Measurements from ENCODE around the gene ADAMTS17. TPM values are rescaled to one million over a fixed set of nuclear protein-coding genes. Genes with fewer than 3 reads are reported as not detected.
"Not testable (repeated sequence)": the region's sequence is repeated elsewhere in the genome, so short reads cannot be mapped to it uniquely, and the experiment has no call there.

Gene ADAMTS17
- total RNA-seq, 6 experiments from 2014 or later, result 14.6 to 34.7 (median 24.2) TPM

- intact Hi-C loops (cut with DNase I), result no loop called here
- Histone ChIP-seq H3K4me1 (no peaks in the 10 kb centered on the region), H3K9me3 (no peaks in the 10 kb centered on the region), H3K4me3 (no peak overlapping the region), H3K27me3 (no peaks in the 10 kb centered on the region), H3K36me3 (no peaks in the 10 kb centered on the region), H3K27ac (no peak overlapping the region)
- TF ChIP-seq, protein P1, sequence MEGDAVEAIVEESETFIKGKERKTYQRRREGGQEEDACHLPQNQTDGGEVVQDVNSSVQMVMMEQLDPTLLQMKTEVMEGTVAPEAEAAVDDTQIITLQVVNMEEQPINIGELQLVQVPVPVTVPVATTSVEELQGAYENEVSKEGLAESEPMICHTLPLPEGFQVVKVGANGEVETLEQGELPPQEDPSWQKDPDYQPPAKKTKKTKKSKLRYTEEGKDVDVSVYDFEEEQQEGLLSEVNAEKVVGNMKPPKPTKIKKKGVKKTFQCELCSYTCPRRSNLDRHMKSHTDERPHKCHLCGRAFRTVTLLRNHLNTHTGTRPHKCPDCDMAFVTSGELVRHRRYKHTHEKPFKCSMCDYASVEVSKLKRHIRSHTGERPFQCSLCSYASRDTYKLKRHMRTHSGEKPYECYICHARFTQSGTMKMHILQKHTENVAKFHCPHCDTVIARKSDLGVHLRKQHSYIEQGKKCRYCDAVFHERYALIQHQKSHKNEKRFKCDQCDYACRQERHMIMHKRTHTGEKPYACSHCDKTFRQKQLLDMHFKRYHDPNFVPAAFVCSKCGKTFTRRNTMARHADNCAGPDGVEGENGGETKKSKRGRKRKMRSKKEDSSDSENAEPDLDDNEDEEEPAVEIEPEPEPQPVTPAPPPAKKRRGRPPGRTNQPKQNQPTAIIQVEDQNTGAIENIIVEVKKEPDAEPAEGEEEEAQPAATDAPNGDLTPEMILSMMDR (IDR thresholded peaks at IDR 0.05), result no peak
- 85% methylated on average over 9 of the region's 9 CpGs for WGBS (ENCODE audit: insufficient coverage, low coverage, low lambda C conversion rate, missing lambda C conversion rate)
- no peak for DNase-seq
- ATAC-seq, result no peak
Measured at GRCh38 chr15:100092034-100092433, 249.7 kb downstream of the ADAMTS17 start.

DNA sequence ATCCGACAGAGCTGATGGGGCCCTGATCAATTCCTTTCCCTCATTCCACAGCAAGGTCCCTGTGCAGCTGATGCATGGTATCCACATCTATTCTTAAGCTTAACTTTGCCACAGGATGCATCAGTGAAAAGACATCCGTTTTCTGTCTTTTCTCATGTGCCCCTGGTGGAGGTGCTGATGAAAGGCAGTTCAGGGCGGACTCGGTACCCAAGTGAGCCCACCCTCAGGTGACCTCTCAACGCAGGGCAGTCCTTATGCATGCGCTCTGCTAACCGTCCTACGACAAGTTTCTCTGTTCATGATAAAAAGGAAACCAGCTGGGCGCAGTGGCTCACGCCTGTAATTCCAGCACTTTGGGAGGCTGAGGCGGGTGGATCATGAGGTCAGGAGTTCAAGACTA is 251.4 kb downstream of the ADAMTS17 start:
- H3K9me3 ChIP-seq, result no peaks in the 10 kb centered on the region
- TF ChIP-seq POLR2A (IDR thresholded peaks at IDR 0.05), result no peak
- TF ChIP-seq, protein P1 (IDR thresholded peaks at IDR 0.05), result no peak
- H3K27ac ChIP-seq, result no peak overlapping the region
- intact Hi-C loops (cut with DNase I), result no loop called here
- DNase-seq (no peak), ATAC-seq (no peak)
- no peaks in the 10 kb centered on the region for H3K27me3 ChIP-seq
- H3K36me3 ChIP-seq, result no peaks in the 10 kb centered on the region
- no peaks in the 10 kb centered on the region for H3K4me1 ChIP-seq
- 87% methylated on average over 10 of the region's 11 CpGs for WGBS (ENCODE audit: insufficient coverage, low coverage, low lambda C conversion rate, missing lambda C conversion rate)
- H3K4me3 ChIP-seq, result no peak overlapping the region

- H3K9me3 ChIP-seq; H3K27me3 ChIP-seq; H3K27ac ChIP-seq; DNase-seq; H3K4me1 ChIP-seq; ATAC-seq; H3K36me3 ChIP-seq; H3K4me3 ChIP-seq; intact Hi-C loops (cut with DNase I): not testable (repeated sequence)
- no CpG with 5 or more reads among the region's 17 CpGs for WGBS (ENCODE audit: insufficient coverage, low coverage, low lambda C conversion rate, missing lambda C conversion rate)
Measured at GRCh38 chr15:100084042-100084821, 257.5 kb downstream of the ADAMTS17 start.

GRCh38 chr15:100083572-100083971 is 258.2 kb downstream of the ADAMTS17 start:
- no peak for DNase-seq
- ATAC-seq, result peak in 1 of 4 donors; percentile 14
- no peaks in the 10 kb centered on the region for H3K36me3 ChIP-seq
- peaks cover 0 to 9% (median 0%) of the 10 kb centered on the region in 4 donors for H3K4me1 ChIP-seq
- no peak for TF ChIP-seq POLR2A (IDR thresholded peaks at IDR 0.05)
- TF ChIP-seq, protein P1 (IDR thresholded peaks at IDR 0.05), result no peak
- no CpG with 5 or more reads among the region's 2 CpGs for WGBS (ENCODE audit: insufficient coverage, low coverage, low lambda C conversion rate, missing lambda C conversion rate)
- no peaks in the 10 kb centered on the region for H3K27me3 ChIP-seq
- intact Hi-C loops (cut with DNase I), result no loop called here
- no peaks in the 10 kb centered on the region for H3K9me3 ChIP-seq
- no peak overlapping the region for H3K4me3 ChIP-seq
- H3K27ac ChIP-seq, result no peak overlapping the region

DNA sequence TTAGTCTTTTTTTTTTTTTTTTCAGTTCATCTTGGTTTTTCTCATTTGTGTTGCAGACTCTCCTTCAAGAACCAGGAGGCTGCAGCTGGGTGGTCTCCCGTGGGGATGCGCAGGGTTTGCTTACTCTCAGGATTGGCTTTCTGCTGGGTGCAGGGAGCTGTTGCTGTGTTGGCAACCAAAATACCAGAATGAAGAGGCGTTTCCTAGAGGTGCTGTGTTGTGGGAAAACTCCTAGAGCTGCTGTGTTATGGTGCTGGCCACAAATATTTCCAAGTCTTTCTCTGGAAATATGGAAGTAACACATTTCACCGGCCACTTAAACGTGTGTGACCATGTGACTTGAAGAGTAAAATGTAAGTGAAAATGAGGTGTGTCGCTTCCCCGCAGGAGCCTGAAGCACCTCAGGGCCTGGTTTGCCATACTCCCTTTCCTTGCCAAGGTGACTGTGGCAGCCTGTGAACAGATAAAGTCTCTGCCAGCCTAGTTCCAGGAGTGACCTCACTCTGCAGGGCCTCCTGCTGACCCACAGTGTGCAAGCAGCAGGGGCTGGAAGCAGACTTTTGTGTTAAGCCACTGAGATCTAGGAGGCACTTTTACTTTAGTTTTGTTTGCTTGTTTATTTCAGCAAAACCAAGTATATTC is 258.9 kb downstream of the ADAMTS17 start:
- Histone ChIP-seq H3K27ac (no peak overlapping the region), H3K27me3 (no peaks in the 10 kb centered on the region), H3K4me3 (no peak overlapping the region), H3K9me3 (no peaks in the 10 kb centered on the region), H3K4me1 (peaks cover 0 to 9% (median 0%) of the 10 kb centered on the region in 4 donors), H3K36me3 (no peaks in the 10 kb centered on the region)
- TF ChIP-seq POLR2A (IDR thresholded peaks at IDR 0.05), result no peak
- TF ChIP-seq, protein P1 (IDR thresholded peaks at IDR 0.05), result no peak
- intact Hi-C loops (cut with DNase I), result no loop called here
- no peak for DNase-seq
- ATAC-seq, result peak in 2 of 4 donors; percentile 24 to 48
- WGBS (ENCODE audit: insufficient coverage, low coverage, low lambda C conversion rate, missing lambda C conversion rate), result 86% methylated on average over 7 of the region's 7 CpGs

Measured in right lobe of liver (tissue), 6 donors.